Activated naive CD4-positive, alpha-beta T cell treated with anti-CD3 and anti-CD28 coated beads, Interleukin-2, amount 50 U/mL, for 72 hours (primary cell): ENCODE measurements around the gene AKNAD1. TPM values are rescaled to one million over a fixed set of nuclear protein-coding genes. Genes with fewer than 3 reads are reported as not detected.
A peak's percentile ranks its signal among the peaks of the same experiment; 100 is the strongest.
"Not testable (repeated sequence)": the region's sequence is repeated elsewhere in the genome, so short reads cannot be mapped to it uniquely, and the experiment has no call there.

ENCODE experiments used
- ATAC-seq, 2 donors: fragments of 150-1000 bp; cut with Tn5 transposase; 2 replicates each; pipeline ENCODE4 v1.10.0; 2021; ENCODE audit warnings: mild to moderate bottlenecking in 2 of 2, moderate library complexity in 2 of 2
- DNase-seq, 2 donors: peaks; one replicate each; pipeline ENCODE4 v3.0.0; 2021 to 2022; ENCODE audit warnings: low spot score in 2 of 2
- H3K27ac Mint-ChIP-seq, 2 donors: one replicate each; pipeline ENCODE4 v1.8.0; 2022; ENCODE audit warnings: mild to moderate bottlenecking in 2 of 2, mixed read lengths in 2 of 2
- H3K36me3 Mint-ChIP-seq, 2 donors: one replicate each; pipeline ENCODE4 v1.8.0; 2022; ENCODE audit warnings: mixed read lengths in 2 of 2
- H3K9me3 Mint-ChIP-seq, 2 donors: one replicate each; pipeline ENCODE4 v1.8.0; 2022; ENCODE audit warnings: mixed read lengths in 2 of 2
- total RNA-seq, 2 donors: library from RNA; stranded (reverse); gene quantifications; one replicate each; pipeline ENCODE4 v1.2.3, GENCODE V29; 2022

AKNAD1 gene, protein sequence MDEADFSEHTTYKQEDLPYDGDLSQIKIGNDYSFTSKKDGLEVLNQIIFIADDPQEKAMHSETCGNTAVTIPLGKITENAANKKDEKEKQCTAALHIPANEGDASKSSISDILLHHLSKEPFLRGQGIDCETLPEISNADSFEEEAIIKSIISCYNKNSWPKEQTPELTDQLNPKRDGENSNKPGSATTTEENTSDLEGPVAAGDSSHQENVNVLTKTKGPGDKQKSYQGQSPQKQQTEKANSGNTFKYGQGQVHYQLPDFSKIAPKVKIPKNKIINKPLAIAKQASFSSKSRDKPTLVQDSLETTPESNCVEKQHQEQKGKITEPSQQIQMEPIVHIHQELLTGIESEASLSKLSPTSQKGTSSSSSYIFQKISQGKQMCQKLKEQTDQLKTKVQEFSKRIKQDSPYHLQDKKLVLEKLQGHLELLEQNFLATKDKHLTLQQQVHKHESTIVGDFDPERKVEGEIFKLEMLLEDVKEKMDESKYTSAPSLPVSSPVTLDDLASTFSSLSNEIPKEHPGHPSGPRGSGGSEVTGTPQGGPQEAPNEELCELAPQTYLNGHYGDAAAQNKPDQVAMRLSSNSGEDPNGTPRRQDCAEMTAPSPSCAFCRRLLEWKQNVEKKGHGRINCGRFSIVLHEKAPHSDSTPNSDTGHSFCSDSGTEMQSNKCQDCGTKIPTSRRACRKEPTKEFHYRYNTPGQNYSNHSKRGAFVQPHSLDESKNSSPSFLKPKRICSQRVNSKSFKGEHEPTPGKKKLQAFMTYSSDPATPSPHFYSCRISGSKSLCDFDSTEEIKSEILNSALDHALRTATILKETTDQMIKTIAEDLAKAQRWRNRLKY
- not detected for total RNA-seq

DNA sequence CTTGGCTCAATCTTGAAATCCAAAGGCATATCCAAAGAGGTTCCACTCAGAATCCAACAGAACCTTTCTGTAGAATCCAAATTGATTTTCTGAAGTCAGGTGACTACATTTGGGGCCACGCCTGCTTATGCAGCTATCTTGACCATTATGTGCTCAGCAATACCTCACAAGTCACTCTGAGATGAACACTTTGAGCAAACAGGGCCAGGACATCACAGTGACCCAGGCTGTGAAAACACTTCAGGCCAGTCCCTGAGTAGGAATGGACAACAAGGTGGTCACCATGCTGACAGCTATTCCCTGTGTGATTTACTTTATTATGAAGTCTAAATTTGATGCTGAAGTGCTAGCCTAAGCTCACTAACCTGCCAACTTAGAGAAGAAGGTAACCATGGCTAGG lies at the start of gene AKNAD1:
TSS of gene AKNAD1 (minus strand) at position 101 of the 400 bp plus-strand sequence. CDS start 4,430 bp downstream, outside the sequence.
- no peak within 1 kb of the TSS for H3K27ac Mint-ChIP-seq
- H3K36me3 Mint-ChIP-seq, result no peaks in the 10 kb centered on the region
- H3K9me3 Mint-ChIP-seq, result no peaks in the 10 kb centered on the region
- ATAC-seq (no peak), DNase-seq (no peak)

DNA sequence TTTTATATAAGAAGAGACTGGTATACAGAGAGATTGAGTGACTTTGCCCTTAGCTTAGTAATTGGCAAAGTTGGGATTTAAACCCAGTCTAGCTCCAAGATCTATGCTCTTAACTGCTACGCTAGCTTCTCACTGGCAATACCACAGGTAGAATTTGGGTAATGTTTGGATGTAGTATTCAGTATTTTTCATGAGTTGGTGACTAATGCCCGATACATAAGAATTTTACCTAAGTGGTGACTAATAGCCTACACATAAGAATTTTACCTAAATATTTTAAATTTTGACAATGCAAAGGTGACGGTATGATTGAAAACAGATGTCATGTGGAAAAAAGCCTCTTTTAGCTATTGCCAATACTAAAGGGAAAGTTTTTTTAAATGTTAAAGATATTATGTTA lies 44.2 kb upstream of the AKNAD1 start:
- no peak overlapping the region for H3K27ac Mint-ChIP-seq
- ATAC-seq, result no peak

DNA sequence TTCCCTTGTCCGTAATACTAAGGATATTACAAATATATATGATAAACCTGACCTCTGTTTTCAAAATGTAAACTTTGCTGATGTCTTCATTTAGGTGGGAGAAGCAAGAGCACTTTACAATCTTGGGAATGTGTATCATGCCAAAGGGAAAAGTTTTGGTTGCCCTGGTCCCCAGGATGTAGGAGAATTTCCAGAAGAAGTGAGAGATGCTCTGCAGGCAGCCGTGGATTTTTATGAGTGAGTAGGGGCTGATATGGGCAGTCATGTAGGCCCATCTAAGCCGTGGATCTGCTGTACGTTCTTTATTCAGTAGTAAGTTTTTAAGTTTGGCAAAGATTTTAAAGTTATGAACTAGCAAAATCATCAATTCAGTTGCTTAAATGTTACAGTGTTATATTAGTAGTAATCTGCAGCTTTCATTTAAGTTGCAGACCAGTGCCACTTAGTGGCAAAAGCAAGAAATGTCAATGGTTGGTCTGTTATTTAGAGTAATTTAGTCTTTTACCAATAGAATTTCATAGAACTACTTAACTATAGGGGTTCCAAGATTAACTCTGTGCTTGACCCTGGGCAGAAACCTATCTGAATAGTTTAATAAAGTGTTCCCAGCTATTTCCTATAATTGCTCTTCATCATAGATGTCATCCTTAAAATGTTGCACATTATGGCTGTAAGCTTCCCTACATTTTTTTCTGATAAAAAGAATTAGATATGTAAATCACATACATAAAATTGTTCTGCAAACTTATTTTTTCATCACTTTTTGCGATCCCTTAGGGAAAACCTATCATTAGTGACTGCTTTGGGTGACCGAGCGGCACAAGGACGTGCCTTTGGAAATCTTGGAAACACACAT lies 41.2 kb upstream of the AKNAD1 start:
- no peak for DNase-seq
- H3K27ac Mint-ChIP-seq, result no peak overlapping the region
- H3K9me3 Mint-ChIP-seq, result no peaks in the 10 kb centered on the region
- H3K36me3 Mint-ChIP-seq, result no peaks in the 10 kb centered on the region
- ATAC-seq, result peak; percentile 36 to 67

More for the DNA sequence above, 44.2 kb upstream of the AKNAD1 start:
- Mint-ChIP-seq H3K9me3 (no peaks in the 10 kb centered on the region), H3K36me3 (no peaks in the 10 kb centered on the region)
- DNase-seq, result no peak

DNA sequence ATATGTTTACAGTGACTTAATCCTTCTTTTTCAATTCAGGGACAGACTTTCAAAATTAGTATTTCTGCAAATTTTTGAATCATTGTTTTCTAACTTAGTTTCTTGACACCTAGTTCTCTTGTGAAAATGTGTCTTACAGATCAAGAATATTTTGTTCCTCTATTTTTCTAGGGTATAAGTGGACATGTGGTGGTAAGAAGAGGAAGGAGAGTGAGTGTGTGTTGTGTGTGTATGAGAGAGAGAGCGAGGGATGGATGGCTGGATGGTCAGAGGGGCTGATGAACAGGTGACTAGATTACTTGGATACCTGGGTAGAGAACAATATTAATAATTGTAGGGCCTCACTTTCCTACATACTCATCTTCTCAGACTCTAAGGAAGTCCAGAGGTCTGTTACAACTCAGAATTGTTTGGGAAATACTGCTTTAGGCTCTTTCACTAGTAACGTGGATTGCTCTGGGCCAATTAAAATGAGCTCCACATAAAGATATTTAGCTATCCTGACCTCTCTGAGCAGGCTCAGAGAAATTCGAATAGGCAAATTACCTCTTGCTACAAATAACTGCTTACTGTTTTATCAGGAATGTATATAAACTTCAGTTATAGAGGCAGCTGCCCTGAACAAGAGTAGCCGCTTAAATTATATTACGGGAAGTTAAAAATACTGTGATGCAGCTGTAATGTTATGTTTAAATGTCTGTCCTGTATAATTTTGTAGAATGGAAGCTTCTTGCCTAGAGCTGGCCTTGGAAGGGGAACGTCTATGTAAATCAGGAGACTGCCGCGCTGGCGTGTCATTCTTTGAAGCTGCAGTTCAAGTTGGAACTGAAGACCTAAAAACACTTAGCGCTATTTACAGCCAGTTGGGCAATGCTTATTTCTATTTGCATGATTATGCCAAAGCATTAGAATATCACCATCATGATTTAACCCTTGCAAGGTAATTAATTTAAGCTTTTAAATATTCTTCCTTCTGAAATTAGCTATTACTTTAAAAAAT lies 39.6 kb upstream of the AKNAD1 start:
- H3K36me3 Mint-ChIP-seq, result no peaks in the 10 kb centered on the region
- H3K9me3 Mint-ChIP-seq, result no peaks in the 10 kb centered on the region

DNA sequence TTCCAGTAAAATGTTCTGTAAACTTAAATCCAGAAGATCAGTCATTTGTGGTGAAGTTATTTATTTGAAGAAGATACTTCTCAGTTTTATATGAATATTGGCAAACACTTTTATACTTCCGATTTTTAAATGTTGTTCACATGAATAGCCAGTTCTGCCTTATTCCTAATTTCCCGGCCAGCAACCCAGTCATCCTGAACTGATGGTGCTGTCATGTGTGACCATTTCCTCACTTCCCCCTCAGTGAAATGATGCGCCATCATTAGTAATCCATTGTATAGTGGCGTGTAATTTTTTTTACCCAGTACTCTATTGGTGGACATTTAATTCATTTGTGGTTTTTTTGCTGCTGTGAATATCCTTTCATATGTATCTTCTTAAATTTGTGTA lies 36.2 kb upstream of the AKNAD1 start:
- no peak for ATAC-seq
- H3K9me3 Mint-ChIP-seq, result no peaks in the 10 kb centered on the region
- no peak for DNase-seq
- no peak overlapping the region for H3K27ac Mint-ChIP-seq
- H3K36me3 Mint-ChIP-seq, result no peaks in the 10 kb centered on the region

More for the DNA sequence above, 39.6 kb upstream of the AKNAD1 start:
- DNase-seq (no peak), ATAC-seq (no peak)
- no peak overlapping the region for H3K27ac Mint-ChIP-seq

DNA sequence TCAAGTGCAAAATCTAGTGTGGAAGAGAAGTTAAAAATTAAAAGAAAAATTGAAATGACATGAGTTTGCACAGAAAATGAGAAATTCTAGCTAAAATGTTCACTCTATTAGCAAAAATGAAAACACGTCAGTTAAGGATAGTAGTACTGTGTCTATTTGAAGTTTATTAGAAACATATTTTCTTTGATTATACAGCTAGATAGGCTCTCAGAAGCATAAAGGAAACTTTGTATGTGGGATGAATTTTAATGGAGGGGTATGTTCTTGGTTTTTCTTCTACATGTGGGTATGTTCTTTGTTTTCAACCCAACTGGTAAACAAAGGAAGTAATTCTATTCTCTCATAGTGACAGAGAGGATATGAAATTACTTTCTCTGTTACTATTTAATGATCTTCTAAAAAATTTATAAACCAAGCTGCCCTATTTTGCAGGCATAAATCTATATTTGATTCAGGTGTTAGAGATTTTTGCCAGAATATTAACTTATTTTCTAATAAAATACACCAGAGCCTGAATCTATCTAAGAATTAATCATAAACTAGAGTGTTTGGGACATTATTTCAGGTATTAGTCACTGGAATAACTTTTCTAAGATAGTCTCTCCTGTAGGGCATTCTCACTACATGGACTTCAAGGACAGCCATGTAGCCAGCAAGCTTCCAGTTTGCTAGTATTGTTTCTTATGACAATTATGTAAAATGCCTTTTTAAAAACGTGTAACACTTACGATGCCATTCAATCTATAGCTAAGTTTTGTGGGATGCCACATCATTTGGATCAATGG lies 35.7 kb upstream of the AKNAD1 start:
- H3K27ac Mint-ChIP-seq, result no peak overlapping the region
- ATAC-seq (no peak), DNase-seq (no peak)
- no peaks in the 10 kb centered on the region for H3K9me3 Mint-ChIP-seq
- no peaks in the 10 kb centered on the region for H3K36me3 Mint-ChIP-seq

DNA sequence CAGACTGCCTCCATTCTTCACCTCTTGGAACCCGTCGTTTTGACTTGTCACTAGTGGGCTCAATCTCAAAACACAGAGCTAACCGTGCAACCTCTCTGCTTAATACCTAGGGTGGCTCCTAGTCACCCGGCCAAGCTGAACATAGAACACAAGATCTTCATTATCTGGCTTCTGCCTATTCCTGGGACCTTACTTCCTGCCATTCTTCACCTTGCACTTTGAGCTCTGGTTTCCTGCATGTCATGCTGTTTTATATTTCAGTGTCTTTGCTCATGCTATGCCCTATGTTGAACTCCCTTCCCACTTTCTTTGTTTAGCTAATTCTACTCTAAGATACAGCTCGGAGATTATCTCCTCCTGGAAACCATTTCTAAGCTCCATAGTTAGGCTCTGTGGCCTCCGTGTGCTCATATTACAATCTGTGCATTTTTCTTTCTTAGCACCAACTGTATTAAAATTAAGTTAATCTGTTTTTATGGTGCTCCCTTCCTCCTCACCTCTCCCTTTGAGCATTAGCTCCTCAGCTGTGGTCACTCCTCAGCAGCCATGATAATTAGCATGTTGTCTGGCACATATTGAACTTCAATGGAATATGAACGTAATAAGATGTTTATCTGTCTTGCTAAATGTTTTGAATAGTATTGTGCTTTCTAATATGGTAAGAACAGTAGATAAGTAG lies 33.0 kb upstream of the AKNAD1 start:
- no peaks in the 10 kb centered on the region for H3K36me3 Mint-ChIP-seq
- no peak overlapping the region for H3K27ac Mint-ChIP-seq
- H3K9me3 Mint-ChIP-seq, result no peaks in the 10 kb centered on the region
- ATAC-seq (no peak), DNase-seq (no peak)

DNA sequence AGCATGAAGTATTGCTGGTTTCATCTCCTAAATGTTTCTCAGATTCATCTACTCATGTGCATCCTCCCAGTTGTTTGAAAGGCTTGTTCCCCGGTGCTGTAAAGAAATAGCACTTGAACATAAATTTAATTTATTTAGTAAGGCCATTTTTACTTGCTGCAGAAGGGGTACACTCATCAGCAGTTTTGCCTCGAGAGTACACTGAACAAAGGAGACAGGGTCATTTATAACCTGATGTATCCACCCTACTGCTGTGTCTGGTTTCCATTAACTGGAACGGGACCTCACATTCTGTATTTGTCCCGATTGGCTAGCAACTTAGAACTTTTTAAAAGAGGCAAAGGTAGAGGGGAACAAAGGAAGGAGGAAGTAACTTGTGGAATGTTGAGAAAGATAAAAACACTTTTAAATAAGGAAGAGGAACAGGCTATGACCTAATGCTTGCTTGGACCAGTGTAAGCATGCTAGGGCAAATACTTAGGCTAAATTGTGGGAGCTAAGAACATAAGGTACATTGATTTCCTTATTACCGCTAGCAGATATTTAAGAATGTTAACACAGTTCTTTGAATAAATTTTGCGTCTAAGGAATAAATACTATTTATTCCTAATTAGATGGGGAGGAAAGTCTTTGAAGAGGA lies 32.2 kb upstream of the AKNAD1 start:
- not testable (repeated sequence) for ATAC-seq, H3K27ac Mint-ChIP-seq, H3K36me3 Mint-ChIP-seq, DNase-seq, H3K9me3 Mint-ChIP-seq

DNA sequence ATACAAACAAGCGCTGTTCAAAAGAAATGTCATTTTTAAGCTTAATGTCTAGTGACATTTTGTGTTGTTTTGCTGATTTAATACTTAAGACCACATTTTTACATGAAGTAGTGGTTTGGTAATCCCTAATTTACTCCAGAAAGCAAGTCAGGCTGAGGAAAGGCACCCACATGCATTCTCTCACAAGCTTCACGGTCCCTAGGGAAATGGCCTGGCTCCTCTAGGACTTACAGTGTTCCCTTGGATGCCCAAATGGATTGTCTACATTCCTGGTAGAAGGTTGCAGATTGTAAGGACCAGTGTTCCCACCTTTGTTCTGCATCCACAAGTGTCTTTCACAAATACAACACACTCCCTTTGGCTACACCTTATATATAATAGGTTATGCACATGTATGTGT lies 29.4 kb upstream of the AKNAD1 start:
- ATAC-seq (no peak), DNase-seq (no peak)
- Mint-ChIP-seq H3K9me3 (no peaks in the 10 kb centered on the region), H3K36me3 (no peaks in the 10 kb centered on the region), H3K27ac (no peak overlapping the region)

DNA sequence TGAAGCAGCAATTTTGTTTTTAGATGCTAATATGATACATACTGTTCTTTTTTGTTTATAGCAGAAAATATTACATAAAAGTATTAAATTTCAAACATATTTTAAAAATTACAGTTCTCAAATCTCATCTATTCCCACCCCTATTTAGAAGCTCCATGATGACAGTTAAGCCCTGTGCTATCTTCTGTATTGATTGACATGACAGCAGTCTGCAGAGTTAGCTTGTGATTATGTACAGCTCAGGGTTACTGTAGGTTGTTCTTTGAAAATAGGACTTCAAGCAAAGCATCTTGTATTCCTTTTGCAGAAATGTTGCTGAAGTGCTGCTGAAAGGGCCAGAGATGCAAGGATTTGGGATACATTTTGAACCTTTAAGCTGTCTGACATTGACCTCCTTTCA lies 28.1 kb upstream of the AKNAD1 start:
- H3K36me3 Mint-ChIP-seq, result no peaks in the 10 kb centered on the region
- H3K9me3 Mint-ChIP-seq, result no peaks in the 10 kb centered on the region
- ATAC-seq, result no peak
- no peak for DNase-seq
- no peak overlapping the region for H3K27ac Mint-ChIP-seq

DNA sequence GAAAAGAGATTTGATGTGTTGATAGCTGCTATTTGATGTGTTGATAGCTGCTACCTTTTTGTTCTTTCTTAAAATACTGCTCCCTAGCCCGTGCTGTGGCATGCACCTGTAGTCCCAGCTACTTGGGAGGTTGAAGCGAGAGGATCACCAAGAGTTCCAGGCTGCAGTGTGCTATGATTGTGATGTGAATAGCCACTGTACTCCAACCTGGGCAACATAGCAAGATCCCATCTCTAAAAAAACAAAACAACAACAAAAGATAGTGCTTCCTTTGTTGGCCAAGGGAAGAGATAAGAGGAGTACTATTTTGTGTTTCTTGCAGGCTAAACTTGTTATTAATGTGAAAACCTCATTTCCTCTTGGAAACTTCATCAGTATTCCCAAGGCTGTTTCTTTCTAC lies 25.9 kb upstream of the AKNAD1 start:
- H3K27ac Mint-ChIP-seq, result no peak overlapping the region
- no peaks in the 10 kb centered on the region for H3K36me3 Mint-ChIP-seq
- DNase-seq (no peak), ATAC-seq (no peak)
- no peaks in the 10 kb centered on the region for H3K9me3 Mint-ChIP-seq

DNA sequence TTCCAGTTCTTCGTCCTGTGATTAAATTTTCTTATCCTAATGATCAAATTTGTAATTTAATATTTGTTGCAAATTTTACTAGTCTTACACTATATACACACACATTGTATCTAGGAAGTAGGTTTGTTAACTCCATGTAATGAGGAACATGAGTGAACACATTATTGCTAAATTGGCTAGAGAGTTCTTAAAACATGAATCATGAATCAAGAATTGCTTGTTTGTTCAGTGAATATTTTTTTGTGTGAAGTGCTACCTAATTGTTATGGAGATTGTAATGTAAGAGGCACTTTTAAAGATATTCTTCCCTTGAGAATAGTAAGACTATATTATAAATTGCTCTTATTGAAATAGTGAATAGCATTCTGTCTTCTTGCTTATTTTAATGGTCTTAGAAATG lies 24.5 kb upstream of the AKNAD1 start:
- Mint-ChIP-seq H3K9me3 (no peaks in the 10 kb centered on the region), H3K36me3 (peaks cover 0 to 3% of the 10 kb centered on the region in 2 donors), H3K27ac (no peak overlapping the region)
- ATAC-seq, result no peak
- no peak for DNase-seq

DNA sequence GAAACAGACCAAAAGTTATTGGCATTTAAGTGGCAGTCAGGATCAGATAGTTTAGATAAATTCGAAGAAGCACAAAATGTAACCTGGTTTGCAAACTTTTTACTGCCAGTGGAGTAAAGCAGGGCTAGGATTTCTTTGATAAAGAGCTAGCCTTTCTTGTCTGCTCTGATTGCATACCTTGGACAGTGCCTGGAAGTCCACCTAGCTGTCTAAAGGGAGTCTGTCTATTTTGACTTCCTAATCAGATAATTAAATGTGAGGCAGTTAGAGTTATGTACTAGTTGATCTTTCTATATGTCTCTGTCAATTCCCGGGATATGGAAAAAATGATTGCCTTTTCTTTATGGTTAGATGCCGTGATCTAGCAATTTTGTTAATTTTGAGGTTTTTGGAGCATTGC lies 24.0 kb upstream of the AKNAD1 start:
- DNase-seq (no peak), ATAC-seq (no peak)
- no peaks in the 10 kb centered on the region for H3K9me3 Mint-ChIP-seq
- H3K27ac Mint-ChIP-seq, result no peak overlapping the region
- peaks cover 0 to 5% of the 10 kb centered on the region in 2 donors for H3K36me3 Mint-ChIP-seq

DNA sequence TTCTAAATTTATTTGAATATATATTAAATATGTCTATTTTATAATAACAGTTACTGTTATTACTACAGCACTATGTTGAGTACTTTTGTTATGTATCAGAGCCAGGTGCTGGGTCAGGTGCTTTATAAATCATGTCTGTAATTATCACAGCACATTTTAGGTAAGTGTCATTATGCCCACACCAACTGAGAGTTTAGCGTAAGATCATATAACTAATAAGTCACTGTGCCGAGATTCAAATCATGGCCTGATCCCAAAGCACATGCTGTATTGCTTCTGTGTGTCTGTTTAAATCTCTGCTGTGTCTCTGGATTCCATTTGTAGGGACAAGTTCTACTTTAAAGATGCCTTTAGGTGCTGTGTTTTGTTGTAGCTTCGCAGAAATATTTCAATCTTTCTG lies 21.8 kb upstream of the AKNAD1 start:
- ATAC-seq (no peak), DNase-seq (no peak)
- Mint-ChIP-seq H3K9me3 (no peaks in the 10 kb centered on the region), H3K27ac (no peak overlapping the region), H3K36me3 (peaks cover 0 to 5% of the 10 kb centered on the region in 2 donors)
